ENCODE results near the gene WWC2.
A peak's percentile ranks its signal among the peaks of the same experiment; 100 is the strongest.

Gene WWC2

DNA sequence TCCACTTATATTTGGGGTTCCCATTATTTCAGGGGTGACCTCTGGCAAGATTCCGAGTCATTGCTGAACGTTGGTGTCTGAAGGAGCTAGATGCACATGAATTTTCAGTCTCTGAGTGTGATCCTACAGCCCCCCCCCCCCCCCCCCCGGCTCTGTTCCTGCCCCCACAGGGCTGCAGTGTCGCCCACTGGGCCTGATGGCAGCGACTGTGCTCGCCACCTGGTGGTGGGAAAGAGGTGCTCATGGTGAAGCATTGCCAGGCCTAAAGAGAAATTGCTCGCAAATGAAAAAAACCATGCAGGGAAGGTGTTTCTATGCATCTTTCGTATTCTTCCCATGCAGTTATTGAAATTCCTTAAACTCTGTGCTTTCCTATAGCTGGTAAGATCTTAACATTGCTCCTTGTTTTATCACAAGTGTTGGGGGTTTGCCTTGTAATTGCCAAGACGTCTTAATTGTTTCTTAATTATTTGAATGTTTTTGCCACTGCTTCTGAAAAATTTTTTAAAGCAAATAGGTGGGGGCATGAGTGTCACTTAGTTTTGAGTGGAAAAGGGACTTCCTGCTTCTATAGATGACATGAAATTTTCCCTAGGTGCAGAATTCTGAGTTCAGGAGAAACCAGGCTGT, 157.8 kb downstream of the WWC2 start:
- DNase-seq (ENCODE audit: low spot score) = peak; percentile 61

DNA sequence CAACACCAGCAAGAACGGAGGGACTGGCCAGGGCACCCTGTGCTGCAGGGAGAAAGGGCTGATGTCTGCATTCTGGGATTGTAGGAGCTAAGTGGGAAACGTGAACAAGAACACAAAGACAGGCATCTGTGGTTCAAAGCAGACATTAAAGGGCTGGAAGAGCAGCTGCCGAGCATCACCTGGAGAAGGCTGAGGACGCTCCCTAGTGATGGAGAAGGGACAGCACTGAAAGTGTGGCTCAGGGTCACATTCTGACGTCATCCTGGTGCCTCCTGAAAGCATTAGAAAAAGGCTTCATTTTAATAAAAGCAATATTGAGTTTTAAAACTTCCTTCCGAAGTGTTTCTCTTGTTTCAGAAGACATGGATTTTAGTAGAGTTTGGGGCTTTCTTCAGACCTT, 158.8 kb downstream of the WWC2 start:
- no peak for DNase-seq (ENCODE audit: low spot score)

DNA sequence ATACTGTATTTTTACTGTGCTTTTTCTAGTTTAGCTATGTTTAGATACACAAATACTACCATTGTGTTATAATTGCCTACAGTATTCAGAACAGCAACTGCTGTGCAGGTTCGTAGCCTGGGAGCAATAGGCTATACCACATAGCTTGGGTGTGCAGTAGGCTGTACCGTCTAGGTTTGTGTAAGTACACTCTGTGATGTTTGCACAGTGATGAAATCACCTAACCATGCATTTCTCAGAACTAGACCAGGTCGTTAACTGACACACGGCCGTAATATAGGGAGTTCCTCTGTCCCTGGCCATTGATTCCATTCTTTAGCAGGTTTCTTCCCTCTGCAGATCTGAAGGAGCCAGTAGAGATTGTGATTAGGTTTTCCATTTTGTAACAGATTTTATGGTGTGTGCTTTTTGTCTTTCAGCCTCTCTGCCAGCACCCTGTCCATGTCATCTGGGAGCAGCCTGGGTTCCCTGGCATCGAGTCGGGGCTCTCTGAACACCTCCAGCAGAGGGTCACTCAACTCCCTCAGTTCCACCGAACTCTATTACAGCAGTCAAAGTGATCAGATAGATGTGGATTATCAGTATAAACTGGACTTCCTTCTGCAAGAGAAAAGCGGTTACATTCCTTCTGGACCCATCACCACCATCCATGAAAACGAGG, 161.6 kb downstream of the WWC2 start:
- DNase-seq (ENCODE audit: low spot score) = no peak

- peak; percentile 86 for DNase-seq (ENCODE audit: low spot score)
Measured at GRCh38 chr4:183261953-183262775, 163.1 kb downstream of the WWC2 start.

GRCh38 chr4:183262776-183263100, 163.7 kb downstream of the WWC2 start:
- DNase-seq (ENCODE audit: low spot score) = no peak

GRCh38 chr4:183263787-183264386, 164.8 kb downstream of the WWC2 start:
- DNase-seq (ENCODE audit: low spot score) = no peak

DNA sequence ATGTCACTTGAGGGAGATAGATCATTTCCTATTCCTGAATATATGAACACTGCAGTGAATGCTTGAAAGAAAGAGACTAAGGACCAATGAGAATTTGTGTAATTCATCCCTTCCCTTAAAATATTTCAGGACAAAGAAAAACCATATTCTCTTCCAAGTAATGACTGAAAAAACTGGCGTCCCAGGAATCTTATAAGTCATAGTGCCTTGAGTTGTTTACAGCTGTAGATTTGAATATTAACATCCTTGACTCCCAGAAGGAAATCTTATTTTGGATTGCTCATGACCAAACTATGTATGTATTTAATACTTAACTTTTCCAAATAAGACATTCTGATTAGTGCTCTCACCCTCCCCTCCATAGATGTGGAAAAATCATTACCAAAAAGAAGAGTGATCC, 165.6 kb downstream of the WWC2 start:
- DNase-seq (ENCODE audit: low spot score) = no peak

- DNase-seq (ENCODE audit: low spot score) = no peak
Measured at GRCh38 chr4:183266371-183266770, 167.3 kb downstream of the WWC2 start.

DNA sequence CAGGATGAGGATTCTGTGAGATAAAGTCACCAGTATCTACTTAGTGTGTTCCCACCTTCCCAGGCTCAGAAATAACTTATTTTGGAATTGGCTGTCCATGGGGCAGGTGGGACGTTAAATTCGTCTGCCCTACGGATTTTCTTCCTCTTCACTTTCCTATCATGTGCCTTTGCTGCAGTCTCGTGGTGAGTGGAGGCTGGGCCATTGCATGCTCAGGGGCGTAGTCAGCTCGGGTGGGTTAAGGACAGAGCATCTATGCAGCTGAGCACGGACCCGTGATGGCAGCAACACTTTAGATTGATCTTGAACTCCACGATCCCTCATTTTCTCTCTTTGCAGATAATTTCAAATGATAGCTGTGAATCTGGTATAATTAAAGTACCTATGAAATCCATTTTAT, 169.5 kb downstream of the WWC2 start:
- DNase-seq (ENCODE audit: low spot score) = no peak

DNA sequence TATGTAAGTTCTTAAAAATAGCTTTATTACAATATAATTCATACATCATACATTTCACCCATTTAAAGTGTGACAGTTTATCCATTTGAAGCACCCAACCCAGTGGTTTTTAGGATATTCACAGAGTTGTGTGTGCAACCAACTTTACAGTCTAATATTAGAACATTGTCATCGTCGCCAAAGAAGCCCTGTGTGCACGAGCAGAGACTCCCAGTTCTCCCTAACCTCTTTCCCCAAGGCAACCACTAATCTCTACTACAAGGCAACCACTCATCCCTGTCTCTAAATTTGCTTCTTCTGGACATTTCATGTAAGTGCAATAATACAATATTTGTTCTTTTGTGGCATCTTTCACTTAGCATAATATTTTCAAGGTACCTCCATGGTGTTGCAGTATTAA, 173.3 kb downstream of the WWC2 start:
- DNase-seq (ENCODE audit: low spot score) = no peak

DNA sequence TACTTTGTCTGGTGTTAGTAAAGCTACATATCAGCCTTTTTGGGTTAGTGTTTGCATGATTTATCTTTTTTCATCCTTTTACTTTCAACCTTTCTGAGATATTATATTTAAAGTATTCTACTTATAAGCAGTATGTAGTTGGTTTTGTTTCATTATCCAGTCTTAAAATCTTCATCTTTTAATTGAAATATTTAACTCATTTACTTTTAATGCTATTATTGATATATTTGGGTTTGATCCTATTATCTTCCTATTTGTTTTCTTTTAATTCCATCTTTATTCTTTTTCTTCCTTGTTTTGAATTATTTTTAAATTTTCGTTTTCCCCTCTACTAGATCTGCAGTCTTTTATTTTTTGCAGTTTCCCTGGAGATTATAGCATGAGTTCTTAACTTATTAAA, 177.0 kb downstream of the WWC2 start:
- no peak for DNase-seq (ENCODE audit: low spot score)

DNA sequence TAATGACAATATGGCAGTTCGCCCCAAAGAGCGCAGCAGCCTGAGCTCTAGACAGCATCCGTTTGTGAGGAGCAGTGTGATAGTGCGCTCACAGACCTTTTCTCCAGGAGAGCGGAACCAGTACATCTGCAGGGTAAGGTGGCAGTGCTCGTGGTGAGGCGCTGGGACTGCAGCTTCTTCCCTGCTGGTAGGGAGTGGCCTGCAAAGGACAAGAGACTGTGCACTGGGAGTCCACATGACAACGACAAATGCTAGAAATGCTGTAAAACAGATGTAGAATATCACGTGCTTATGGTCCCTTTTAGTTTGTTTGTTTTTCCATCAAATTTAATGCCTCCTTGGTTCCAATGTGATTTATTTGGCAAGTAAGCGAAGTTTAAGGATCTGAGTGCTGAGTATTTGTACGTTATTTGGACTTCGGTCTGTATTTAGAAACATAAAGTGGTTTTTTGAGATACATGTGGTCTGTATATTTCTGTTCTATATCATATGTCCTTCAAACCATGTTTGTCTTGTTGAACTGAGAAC, 185.3 kb downstream of the WWC2 start:
- DNase-seq (ENCODE audit: low spot score) = no peak

DNA sequence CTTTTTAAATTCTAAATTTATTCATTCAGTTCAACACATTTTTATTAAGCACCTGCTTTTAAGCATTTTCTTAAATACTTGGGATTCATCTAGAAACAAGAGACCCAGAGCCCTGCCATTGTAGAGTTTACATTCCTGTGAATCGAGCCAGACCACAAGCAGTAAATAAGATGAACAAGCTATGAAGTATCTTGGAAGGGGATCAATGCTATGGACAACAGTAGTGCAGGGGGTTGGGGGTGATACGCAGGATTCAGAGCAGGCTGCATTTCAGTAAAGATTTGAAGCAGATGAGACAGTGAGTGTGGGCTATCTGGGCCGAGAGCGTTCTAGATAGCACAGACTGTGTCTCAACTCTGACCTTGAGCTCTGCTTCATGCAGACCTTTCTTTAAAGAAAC, 185.9 kb downstream of the WWC2 start:
- no peak for DNase-seq (ENCODE audit: low spot score)

- DNase-seq (ENCODE audit: low spot score) = no peak
Measured at GRCh38 chr4:183285886-183286285, 186.8 kb downstream of the WWC2 start.

DNA sequence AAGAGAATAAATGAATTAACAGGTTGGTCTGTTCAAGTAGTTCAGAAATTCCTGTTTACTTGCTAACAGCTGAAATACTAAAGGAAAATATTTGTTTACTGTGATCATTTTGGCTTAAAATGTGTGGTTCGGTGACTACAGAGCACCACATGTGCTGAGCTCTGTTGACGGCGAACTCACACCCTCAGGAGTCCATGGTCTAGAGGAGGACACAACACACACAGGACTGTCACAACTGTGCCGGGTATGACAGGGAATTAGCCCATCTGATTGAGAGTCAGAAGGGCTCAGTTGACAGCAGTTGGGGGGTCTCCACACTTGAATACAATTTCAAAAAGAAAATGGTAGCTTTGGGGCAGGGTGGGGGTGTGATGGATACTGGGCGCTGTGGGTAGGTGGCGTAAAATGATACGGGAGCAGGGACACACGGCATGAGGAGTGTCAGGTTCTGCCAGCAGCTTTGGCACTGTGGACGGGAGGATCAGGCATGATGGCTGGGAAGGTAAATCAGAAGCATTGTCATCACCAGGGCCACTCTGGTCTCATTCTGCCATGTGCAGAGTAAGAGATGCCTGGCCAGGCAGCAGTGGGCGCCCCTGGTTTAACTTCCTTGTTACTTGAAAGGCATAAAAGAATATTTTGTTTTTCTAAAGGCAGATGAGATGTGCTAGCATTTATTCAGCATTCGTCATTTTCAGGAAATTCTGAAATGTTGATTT, 187.7 kb downstream of the WWC2 start:
- no peak for DNase-seq (ENCODE audit: low spot score)

- no peak for DNase-seq (ENCODE audit: low spot score)
Measured at GRCh38 chr4:183287309-183287659, 188.2 kb downstream of the WWC2 start.

GRCh38 chr4:183287677-183288076, 188.6 kb downstream of the WWC2 start:
- no peak for DNase-seq (ENCODE audit: low spot score)

- DNase-seq (ENCODE audit: low spot score) = no peak
Measured at GRCh38 chr4:183288955-183289354, 189.9 kb downstream of the WWC2 start.

DNA sequence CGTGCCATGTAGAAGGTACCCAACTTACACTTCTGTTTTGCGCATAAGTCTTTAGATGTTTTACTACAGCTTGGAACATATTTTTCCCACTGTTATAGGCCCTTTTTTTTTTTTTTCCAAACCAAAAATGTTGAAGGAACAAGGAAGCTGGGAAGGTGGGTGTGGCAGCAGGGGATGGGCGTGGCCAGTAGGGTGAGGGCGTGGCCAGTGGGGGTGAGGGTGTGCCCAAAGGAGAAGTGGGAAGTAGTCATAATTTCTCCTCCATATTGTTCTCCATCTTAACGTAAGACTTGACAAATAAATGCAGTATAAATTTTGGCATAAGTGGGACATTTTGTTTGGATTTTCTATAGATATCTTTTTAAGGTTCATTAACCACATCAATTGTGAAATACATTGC, 190.6 kb downstream of the WWC2 start:
- no peak for DNase-seq (ENCODE audit: low spot score)

DNA sequence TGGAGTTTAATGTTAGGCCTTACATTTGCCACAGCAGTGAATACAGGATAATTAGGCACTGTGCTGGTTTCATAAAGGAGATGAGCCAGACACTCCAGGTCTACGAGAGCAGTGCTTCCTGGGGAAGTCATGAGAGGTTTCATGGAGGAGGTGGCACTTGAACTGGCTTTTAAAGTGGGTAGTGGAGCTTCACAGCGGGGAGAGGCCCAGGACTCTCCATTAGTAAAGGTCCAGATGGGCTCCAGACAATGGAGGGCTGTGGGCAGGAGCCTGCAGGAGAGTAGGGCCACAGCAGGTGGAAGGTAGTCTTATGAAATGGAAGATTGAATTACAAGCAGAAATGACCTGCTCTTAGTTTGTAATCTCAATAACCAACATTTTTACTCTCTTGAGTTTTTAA, 192.0 kb downstream of the WWC2 start:
- DNase-seq (ENCODE audit: low spot score) = no peak

DNA sequence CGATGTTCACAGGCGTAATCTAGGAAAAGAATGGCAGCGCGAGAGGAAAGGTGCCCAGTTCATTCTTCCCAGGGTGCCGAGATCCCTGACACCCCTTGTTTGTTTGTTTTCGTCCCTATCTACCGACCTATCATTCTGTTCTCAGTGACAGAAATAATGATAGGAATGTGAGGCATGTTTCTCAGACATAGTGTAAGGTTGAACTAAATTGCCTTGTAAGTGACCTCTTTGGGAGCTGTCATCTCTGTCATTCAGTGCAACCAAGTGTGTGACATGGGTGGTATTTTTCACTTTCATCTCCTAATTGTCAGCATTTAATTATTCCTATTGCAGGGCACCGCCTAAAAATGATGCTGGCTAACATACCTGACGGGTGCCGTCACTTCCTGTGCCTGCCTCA, 196.7 kb downstream of the WWC2 start:
- DNase-seq (ENCODE audit: low spot score) = no peak

- no peak for DNase-seq (ENCODE audit: low spot score)
Measured at GRCh38 chr4:183297675-183298074, 198.6 kb downstream of the WWC2 start.
